Measurements from ENCODE around the gene OR1N2. TPM values are rescaled to one million over a fixed set of nuclear protein-coding genes. Genes with fewer than 3 reads are reported as not detected.

OR1N2 gene
- total and polyA plus RNA-seq, 2 donors from 2014 or later, result not detected

DNA sequence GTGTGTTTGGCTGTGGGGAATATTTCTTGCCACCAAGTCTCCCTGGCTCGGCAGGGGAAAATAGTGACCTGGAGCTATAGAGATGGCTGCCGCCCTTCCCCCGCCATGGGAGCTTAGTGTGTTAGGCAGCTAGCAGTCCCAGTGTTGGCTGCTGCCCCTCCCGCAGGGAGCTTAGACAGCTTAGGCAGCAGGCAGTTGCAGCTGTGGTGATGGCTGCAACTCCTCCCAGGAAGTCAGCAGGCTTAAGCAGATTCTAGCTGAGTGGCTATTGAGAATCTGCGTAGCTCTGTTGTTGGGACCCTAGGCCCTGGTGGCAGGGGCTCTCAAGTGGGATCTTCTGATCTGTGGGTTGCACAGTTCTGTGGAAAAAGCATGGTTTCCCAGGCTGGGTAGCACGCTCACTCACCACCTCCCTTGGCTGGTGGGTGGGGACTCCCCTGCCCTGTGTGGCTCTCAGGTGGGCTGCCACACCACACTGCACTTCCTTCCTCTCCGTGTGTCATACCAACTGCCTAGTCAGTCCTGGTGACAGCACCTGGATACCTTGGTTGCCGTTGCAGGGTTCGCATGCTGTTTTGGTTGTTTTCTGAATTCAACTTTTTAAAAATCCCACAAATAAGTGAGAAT lies 9.3 kb downstream of the OR1N2 start:
- H3K36me3 ChIP-seq (ENCODE audit: control insufficient read depth in 2 of 3, insufficient read depth in 3 of 3, low read length in 3 of 3), result no peaks in the 10 kb centered on the region
- TF ChIP-seq, protein P1, sequence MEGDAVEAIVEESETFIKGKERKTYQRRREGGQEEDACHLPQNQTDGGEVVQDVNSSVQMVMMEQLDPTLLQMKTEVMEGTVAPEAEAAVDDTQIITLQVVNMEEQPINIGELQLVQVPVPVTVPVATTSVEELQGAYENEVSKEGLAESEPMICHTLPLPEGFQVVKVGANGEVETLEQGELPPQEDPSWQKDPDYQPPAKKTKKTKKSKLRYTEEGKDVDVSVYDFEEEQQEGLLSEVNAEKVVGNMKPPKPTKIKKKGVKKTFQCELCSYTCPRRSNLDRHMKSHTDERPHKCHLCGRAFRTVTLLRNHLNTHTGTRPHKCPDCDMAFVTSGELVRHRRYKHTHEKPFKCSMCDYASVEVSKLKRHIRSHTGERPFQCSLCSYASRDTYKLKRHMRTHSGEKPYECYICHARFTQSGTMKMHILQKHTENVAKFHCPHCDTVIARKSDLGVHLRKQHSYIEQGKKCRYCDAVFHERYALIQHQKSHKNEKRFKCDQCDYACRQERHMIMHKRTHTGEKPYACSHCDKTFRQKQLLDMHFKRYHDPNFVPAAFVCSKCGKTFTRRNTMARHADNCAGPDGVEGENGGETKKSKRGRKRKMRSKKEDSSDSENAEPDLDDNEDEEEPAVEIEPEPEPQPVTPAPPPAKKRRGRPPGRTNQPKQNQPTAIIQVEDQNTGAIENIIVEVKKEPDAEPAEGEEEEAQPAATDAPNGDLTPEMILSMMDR (IDR thresholded peaks at IDR 0.05; ENCODE audit: borderline replicate concordance, extremely low read depth, insufficient read depth), result no peak
- H3K4me3 ChIP-seq (ENCODE audit: low read length in 3 of 3), result no peak overlapping the region
- intact Hi-C loops (cut with DNase I), result no loop called here
- DNase-seq (no peak), FAIRE-seq (no peak)
- no peaks in the 10 kb centered on the region for H3K4me1 ChIP-seq (ENCODE audit: control insufficient read depth in 2 of 3, insufficient read depth in 2 of 3, low read depth in 1 of 3, low read length in 3 of 3)
- H3K27me3 ChIP-seq (ENCODE audit: control insufficient read depth, insufficient read depth, low read length), result no peaks in the 10 kb centered on the region
- no peak overlapping the region for H3K9ac ChIP-seq (ENCODE audit: low read length in 3 of 3)
- H3K27ac ChIP-seq (ENCODE audit: low read depth in 2 of 2, low read length in 2 of 2), result no peak overlapping the region
- H3K9me3 ChIP-seq (ENCODE audit: control insufficient read depth in 2 of 3, insufficient read depth in 1 of 3, low read length in 3 of 3), result no peaks in the 10 kb centered on the region

DNA sequence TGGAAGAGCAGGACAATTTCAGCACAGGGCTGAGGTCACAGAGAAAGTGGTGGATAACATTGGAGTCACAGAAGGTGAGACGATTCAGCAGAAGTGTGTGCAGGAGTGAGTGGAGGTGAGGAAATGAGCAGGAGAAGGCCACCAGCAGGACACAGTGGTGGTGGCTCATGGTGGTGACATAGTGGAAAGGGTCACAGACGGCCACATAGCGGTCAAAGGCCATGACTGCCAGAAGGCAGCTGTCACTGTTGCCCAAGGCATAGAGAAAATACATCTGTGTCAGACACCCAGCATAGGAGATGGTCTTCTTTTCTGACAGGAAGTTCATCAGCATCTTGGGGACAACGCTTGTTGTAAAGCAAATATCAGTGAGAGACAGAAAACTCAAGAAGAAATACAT lies 15.0 kb downstream of the OR1N2 start:
- Histone ChIP-seq H3K4me1 (ENCODE audit: control insufficient read depth in 2 of 3, insufficient read depth in 2 of 3, low read depth in 1 of 3, low read length in 3 of 3) (no peaks in the 10 kb centered on the region), H3K36me3 (ENCODE audit: control insufficient read depth in 2 of 3, insufficient read depth in 3 of 3, low read length in 3 of 3) (no peaks in the 10 kb centered on the region), H3K9me3 (ENCODE audit: control insufficient read depth in 2 of 3, insufficient read depth in 1 of 3, low read length in 3 of 3) (no peaks in the 10 kb centered on the region), H3K27me3 (ENCODE audit: control insufficient read depth, insufficient read depth, low read length) (no peaks in the 10 kb centered on the region), H3K27ac (ENCODE audit: low read depth in 2 of 2, low read length in 2 of 2) (no peak overlapping the region), H3K4me3 (ENCODE audit: low read length in 3 of 3) (no peak overlapping the region), H3K9ac (ENCODE audit: low read length in 3 of 3) (no peak overlapping the region)
- TF ChIP-seq, protein P1 (IDR thresholded peaks at IDR 0.05; ENCODE audit: borderline replicate concordance, extremely low read depth, insufficient read depth), result no peak
- FAIRE-seq (no peak), DNase-seq (no peak)
- intact Hi-C loops (cut with DNase I), result no loop called here

DNA sequence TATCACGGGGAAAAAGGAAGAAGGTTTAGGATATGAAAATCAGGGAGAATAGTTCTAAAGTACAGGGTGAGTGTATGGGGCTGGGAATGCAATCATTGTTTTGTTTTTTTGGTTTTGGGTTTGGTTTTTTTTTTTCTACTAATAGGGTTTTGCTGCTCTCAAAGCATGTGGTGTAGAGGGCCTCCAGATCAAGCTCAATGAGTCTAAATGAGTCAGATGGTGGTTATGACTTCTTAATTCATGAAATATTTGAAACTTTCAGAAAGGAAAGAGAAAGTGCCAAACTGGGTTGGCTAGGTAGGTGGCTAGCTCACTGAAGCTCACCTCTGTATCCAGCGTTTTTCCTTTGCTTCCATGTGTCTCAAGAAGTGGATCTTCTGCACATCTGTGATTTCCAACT lies 19.5 kb downstream of the OR1N2 start:
- DNase-seq, result no peak
- Histone ChIP-seq H3K4me3 (ENCODE audit: low read length in 3 of 3) (no peak overlapping the region), H3K27me3 (ENCODE audit: control insufficient read depth, insufficient read depth, low read length) (no peaks in the 10 kb centered on the region), H3K27ac (ENCODE audit: low read depth in 2 of 2, low read length in 2 of 2) (no peak overlapping the region), H3K9me3 (ENCODE audit: control insufficient read depth in 2 of 3, insufficient read depth in 1 of 3, low read length in 3 of 3) (no peaks in the 10 kb centered on the region), H3K4me1 (ENCODE audit: control insufficient read depth in 2 of 3, insufficient read depth in 2 of 3, low read depth in 1 of 3, low read length in 3 of 3) (no peaks in the 10 kb centered on the region), H3K9ac (ENCODE audit: low read length in 3 of 3) (no peak overlapping the region), H3K36me3 (ENCODE audit: control insufficient read depth in 2 of 3, insufficient read depth in 3 of 3, low read length in 3 of 3) (no peaks in the 10 kb centered on the region)
- FAIRE-seq, result no peak
- TF ChIP-seq, protein P1 (IDR thresholded peaks at IDR 0.05; ENCODE audit: borderline replicate concordance, extremely low read depth, insufficient read depth), result no peak
- intact Hi-C loops (cut with DNase I), result no loop called here

DNA sequence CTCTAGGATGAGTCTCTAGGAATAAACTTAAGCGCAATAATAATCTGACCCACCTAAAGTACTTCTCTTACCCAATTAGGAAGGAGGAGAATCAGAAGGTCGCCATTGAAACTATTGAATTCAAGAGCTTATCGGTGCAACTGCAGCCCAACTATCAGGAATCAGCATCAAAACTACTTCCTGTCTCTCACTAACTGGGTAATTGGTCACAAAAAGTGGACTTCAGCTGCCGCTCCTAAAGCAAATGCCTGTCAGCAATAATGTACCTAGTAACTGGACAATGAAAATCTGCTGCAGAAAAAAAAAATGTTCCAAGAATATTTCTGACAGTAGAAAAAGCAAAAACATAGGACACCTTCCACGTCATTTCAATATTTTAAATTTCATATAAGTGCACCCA lies 27.0 kb downstream of the OR1N2 start:
- intact Hi-C loops (cut with DNase I), result no loop called here
- TF ChIP-seq, protein P1 (IDR thresholded peaks at IDR 0.05; ENCODE audit: borderline replicate concordance, extremely low read depth, insufficient read depth), result no peak
- Histone ChIP-seq H3K4me3 (ENCODE audit: low read length in 3 of 3) (no peak overlapping the region), H3K36me3 (ENCODE audit: control insufficient read depth in 2 of 3, insufficient read depth in 3 of 3, low read length in 3 of 3) (no peaks in the 10 kb centered on the region), H3K9ac (ENCODE audit: low read length in 3 of 3) (no peak overlapping the region), H3K9me3 (ENCODE audit: control insufficient read depth in 2 of 3, insufficient read depth in 1 of 3, low read length in 3 of 3) (no peaks in the 10 kb centered on the region), H3K27ac (ENCODE audit: low read depth in 2 of 2, low read length in 2 of 2) (no peak overlapping the region), H3K27me3 (ENCODE audit: control insufficient read depth, insufficient read depth, low read length) (no peaks in the 10 kb centered on the region), H3K4me1 (ENCODE audit: control insufficient read depth in 2 of 3, insufficient read depth in 2 of 3, low read depth in 1 of 3, low read length in 3 of 3) (no peaks in the 10 kb centered on the region)
- FAIRE-seq (no peak), DNase-seq (no peak)
